H1 (cell line): ENCODE measurements around the gene ALPG. TPM values are rescaled to one million over a fixed set of nuclear protein-coding genes. Genes with fewer than 3 reads are reported as not detected.

Experiments used
- CTCF ChIA-PET: fragments of 300-600 bp; sonication (Branson Sonifier 250); formaldehyde crosslinking; loops from one replicate; lab custom pipeline; 2021; ENCODE audit not compliant: partially characterized antibody; lab: Charles Lee
- POLR2A ChIA-PET: fragments of 300-600 bp; sonication (Branson Sonifier 250); formaldehyde crosslinking; loops from one replicate; lab custom pipeline; 2021; ENCODE audit warnings: inconsistent platforms; ENCODE audit not compliant: partially characterized antibody; lab: Charles Lee
- DNase-seq, 2 experiments: peaks; one replicate each; pipeline versions ENCODE4 v3.0.0 to v3.0.0-alpha.2; 2010 to 2022; ENCODE audit warnings: low spot score in 2 of 2, low read depth in 1 of 2, mixed read lengths in 1 of 2
- FAIRE-seq: peaks from 2 replicates; lab custom pipeline; 2011; peaks lifted over from hg19 to GRCh38; lab: Jason Lieb, UNC
- H2AFZ ChIP-seq: 2 replicates; pipeline ENCODE4 v1.8.1; 2012; ENCODE audit warnings: low read length, inconsistent platforms
- H2AK5ac ChIP-seq: 2 replicates; pipeline ENCODE4 v1.6.1; 2013; ENCODE audit warnings: low read depth, low read length
- H2BK120ac ChIP-seq: replicated peaks from 2 replicates; pipeline ENCODE3; 2013; ENCODE audit warnings: low read depth, low read length, inconsistent platforms
- H2BK12ac ChIP-seq: 2 replicates; pipeline ENCODE4 v1.6.1; 2013; ENCODE audit warnings: low read depth, low read length
- H2BK15ac ChIP-seq: 2 replicates; pipeline ENCODE4 v1.6.1; 2013; ENCODE audit warnings: low read length
- H2BK20ac ChIP-seq: 2 replicates; pipeline ENCODE4 v1.6.1; 2013; ENCODE audit warnings: low read length
- H2BK5ac ChIP-seq: 2 replicates; pipeline ENCODE4 v1.6.1; 2013; ENCODE audit warnings: low read depth, low read length
- H3K14ac ChIP-seq: 2 replicates; pipeline ENCODE4 v1.6.1; 2013; ENCODE audit warnings: inconsistent platforms; ENCODE audit not compliant: insufficient read length
- H3K18ac ChIP-seq: 2 replicates; pipeline ENCODE4 v1.6.1; 2013; ENCODE audit warnings: low read length; ENCODE audit errors: extremely low read depth
- H3K23ac ChIP-seq: 2 replicates; pipeline ENCODE4 v1.6.1; 2013; ENCODE audit warnings: inconsistent platforms; ENCODE audit not compliant: insufficient read length
- H3K23me2 ChIP-seq: 2 replicates; pipeline ENCODE4 v1.6.1; 2013; ENCODE audit warnings: low read depth, low read length
- H3K27ac ChIP-seq: 2 replicates; pipeline ENCODE4 v1.6.1; 2011; ENCODE audit warnings: low read depth, low read length, inconsistent platforms
- H3K27me3 ChIP-seq, 4 experiments: replicated peaks in 1 of 4; 1 replicate in 1 of 4; 2 replicates in 3 of 4; pipeline versions ENCODE4 v1.6.1 to v1.8.1; 2011 to 2013; ENCODE audit warnings: low read length in 3 of 4, mild to moderate bottlenecking in 3 of 4, inconsistent platforms in 2 of 4, mixed read lengths in 2 of 4, moderate library complexity in 1 of 4; ENCODE audit not compliant: control insufficient read depth in 3 of 4, insufficient read depth in 3 of 4; ENCODE audit errors: extremely low read depth in 1 of 4
- H3K36me3 ChIP-seq, 4 experiments: 2 replicates each; pipeline versions ENCODE4 v1.6.1 to v1.8.1; 2011 to 2013; ENCODE audit warnings: mild to moderate bottlenecking in 4 of 4, low read length in 3 of 4, moderate library complexity in 2 of 4, control low read depth in 1 of 4, inconsistent platforms in 1 of 4; ENCODE audit not compliant: insufficient read depth in 4 of 4, control insufficient read depth in 2 of 4
- H3K4ac ChIP-seq: replicated peaks from 2 replicates; pipeline ENCODE3; 2013; ENCODE audit warnings: low read length, low read depth, mixed read lengths, inconsistent platforms; ENCODE audit not compliant: insufficient read length
- H3K4me1 ChIP-seq, 4 experiments: replicated peaks in 1 of 4; 1 replicate in 1 of 4; 2 replicates in 3 of 4; pipeline versions ENCODE4 v1.6.1 to v1.8.1; 2011 to 2013; ENCODE audit warnings: low read length in 3 of 4, inconsistent platforms in 2 of 4, mixed read lengths in 1 of 4; ENCODE audit not compliant: insufficient read depth in 4 of 4, control insufficient read depth in 3 of 4
- H3K4me2 ChIP-seq, 2 experiments: 2 replicates each; pipeline versions ENCODE4 v1.6.1 to v1.8.1; 2011 to 2013; ENCODE audit warnings: low read depth in 2 of 2, low read length in 2 of 2, control low read depth in 1 of 2, inconsistent platforms in 1 of 2, mild to moderate bottlenecking in 1 of 2; ENCODE audit not compliant: insufficient read depth in 1 of 2
- H3K4me3 ChIP-seq, 4 experiments: fragments of 200-600, 300-600 bp in 1 of 4; sonication (generic), shearing (Covaris generic), sonication (Bioruptor Twin) in 1 of 4; 2 replicates each; pipeline versions ENCODE4 v1.5.1 to v1.8.1; 2011 to 2016; ENCODE audit warnings: low read length in 4 of 4, low read depth in 3 of 4, control low read depth in 2 of 4, inconsistent platforms in 2 of 4, mild to moderate bottlenecking in 2 of 4, mixed read lengths in 1 of 4, moderate library complexity in 1 of 4; ENCODE audit not compliant: insufficient read depth in 2 of 4; ENCODE audit errors: extremely low read depth in 1 of 4
- H3K56ac ChIP-seq: replicated peaks from 2 replicates; pipeline ENCODE3; 2013; ENCODE audit warnings: low read depth, mild to moderate bottlenecking, mixed read lengths, low read length, inconsistent platforms; ENCODE audit not compliant: insufficient read length
- H3K79me1 ChIP-seq: 2 replicates; pipeline ENCODE4 v1.6.1; 2013; ENCODE audit warnings: low read depth, low read length, control low read depth
- H3K79me2 ChIP-seq, 2 experiments: 2 replicates each; pipeline versions ENCODE4 v1.6.1 to v1.8.1; 2012 to 2013; ENCODE audit warnings: low read length in 2 of 2, mild to moderate bottlenecking in 2 of 2, inconsistent platforms in 1 of 2; ENCODE audit not compliant: insufficient read depth in 2 of 2, control insufficient read depth in 1 of 2
- H3K9ac ChIP-seq, 4 experiments: replicated peaks in 1 of 4; 1 replicate in 1 of 4; 2 replicates in 3 of 4; pipeline versions ENCODE4 v1.6.1 to v1.8.1; 2011 to 2013; ENCODE audit warnings: low read depth in 3 of 4, low read length in 3 of 4, control low read depth in 2 of 4, mild to moderate bottlenecking in 2 of 4, moderate library complexity in 2 of 4, inconsistent platforms in 1 of 4; ENCODE audit errors: extremely low read depth in 1 of 4
- H3K9me3 ChIP-seq, 2 experiments: 2 replicates each; pipeline versions ENCODE4 v1.6.1 to v1.8.1; 2012 to 2013; ENCODE audit warnings: mild to moderate bottlenecking in 2 of 2, moderate library complexity in 2 of 2, control low read depth in 1 of 2, inconsistent platforms in 1 of 2, low read depth in 1 of 2, low read length in 1 of 2, mixed read lengths in 1 of 2; ENCODE audit not compliant: insufficient read depth in 2 of 2
- H4K20me1 ChIP-seq, 2 experiments: replicated peaks in 1 of 2; 2 replicates each; pipeline versions ENCODE3 to v1.8.1; 2011 to 2013; ENCODE audit warnings: inconsistent platforms in 2 of 2, low read length in 2 of 2, mild to moderate bottlenecking in 1 of 2; ENCODE audit not compliant: insufficient read depth in 2 of 2, control insufficient read depth in 1 of 2
- H4K5ac ChIP-seq: 2 replicates; pipeline ENCODE4 v1.6.1; 2013; ENCODE audit warnings: low read length, low read depth, mixed read lengths, inconsistent platforms; ENCODE audit not compliant: insufficient read length
- H4K8ac ChIP-seq: 2 replicates; pipeline ENCODE4 v1.8.0; 2013; ENCODE audit warnings: mild to moderate bottlenecking, moderate library complexity, low read length, inconsistent platforms; ENCODE audit not compliant: insufficient read depth; ENCODE audit errors: extremely low read depth
- H4K91ac ChIP-seq: replicated peaks from 2 replicates; pipeline ENCODE3; 2013; ENCODE audit warnings: low read length, mixed read lengths, inconsistent platforms; ENCODE audit not compliant: insufficient read length
- CEBPB ChIP-seq: IDR thresholded peaks from 2 replicates; pipeline ENCODE4 v1.6.1; 2012; ENCODE audit warnings: low read depth, low read length
- EP300 ChIP-seq, 2 experiments: IDR thresholded peaks; 1 replicate in 1 of 2; 2 replicates in 1 of 2; pipeline ENCODE4 v1.6.1; 2011 to 2012; ENCODE audit warnings: low read depth in 2 of 2, low read length in 2 of 2, mild to moderate bottlenecking in 2 of 2, borderline replicate concordance in 1 of 2, inconsistent platforms in 1 of 2, moderate library complexity in 1 of 2
- EZH2 ChIP-seq: fragments of 200-600 bp; sonication (generic); IDR thresholded peaks from 2 replicates; pipeline ENCODE4 v1.7.1; 2012; ENCODE audit warnings: low read depth, mild to moderate bottlenecking, moderate library complexity, low read length, inconsistent platforms; ENCODE audit not compliant: severe bottlenecking
- HDAC6 ChIP-seq: IDR thresholded peaks from one replicate; pipeline ENCODE4 v1.7.1; 2012; ENCODE audit warnings: low read depth, mild to moderate bottlenecking, inconsistent platforms, low read length, moderate library complexity
- KDM1A ChIP-seq: fragments of 200-600, 300-600 bp; sonication (generic); IDR thresholded peaks from 2 replicates; pipeline ENCODE4 v1.7.1; 2016; ENCODE audit warnings: mild to moderate bottlenecking, low read length, borderline replicate concordance
- KDM4A ChIP-seq: IDR thresholded peaks from one replicate; pipeline ENCODE4 v1.7.1; 2012; ENCODE audit warnings: low read depth, mild to moderate bottlenecking, moderate library complexity, low read length, inconsistent platforms; ENCODE audit not compliant: severe bottlenecking
- NANOG ChIP-seq: IDR thresholded peaks from 2 replicates; pipeline ENCODE4 v1.6.1; 2011; ENCODE audit warnings: low read length, low read depth, mild to moderate bottlenecking, inconsistent platforms; ENCODE audit not compliant: insufficient read depth, poor library complexity, severe bottlenecking
- POU5F1 ChIP-seq: IDR thresholded peaks from 2 replicates; pipeline ENCODE4 v1.6.1; 2011; ENCODE audit warnings: low read depth, mild to moderate bottlenecking, low read length, moderate library complexity
- SIN3A ChIP-seq, 2 experiments: IDR thresholded peaks in 1 of 2; conservative IDR thresholded peaks in 1 of 2; 2 replicates each; pipeline ENCODE4 v1.6.1; 2011 to 2012; ENCODE audit warnings: low read length in 2 of 2, improper control_type of control experiment in 1 of 2, low read depth in 1 of 2, mild to moderate bottlenecking in 1 of 2
- SP1 ChIP-seq: IDR thresholded peaks from 2 replicates; pipeline ENCODE4 v1.6.1; 2011; ENCODE audit warnings: low read depth, low read length
- SP4 ChIP-seq: IDR thresholded peaks from 2 replicates; pipeline ENCODE4 v1.6.1; 2012; ENCODE audit warnings: low read length, inconsistent platforms
- SRF ChIP-seq: IDR thresholded peaks from 2 replicates; pipeline ENCODE4 v1.6.1; 2011; ENCODE audit warnings: mild to moderate bottlenecking, low read depth, low read length, moderate library complexity
- TAF1 ChIP-seq: IDR thresholded peaks from 2 replicates; pipeline ENCODE4 v1.6.1; 2011; ENCODE audit warnings: mild to moderate bottlenecking, low read depth, low read length
- TAF7 ChIP-seq: optimal IDR thresholded peaks from 2 replicates; pipeline ENCODE3; 2011; ENCODE audit warnings: low read depth, mild to moderate bottlenecking, inconsistent platforms, low read length, moderate library complexity, borderline replicate concordance
- TEAD4 ChIP-seq: IDR thresholded peaks from 2 replicates; pipeline ENCODE4 v1.6.1; 2012; ENCODE audit warnings: low read depth, low read length, inconsistent platforms, mixed read lengths
- WGBS, 2 experiments: shearing (Covaris generic) in 1 of 2; methylation state at CpG; one replicate each; pipeline versions ENCODE4 v1.1.6 to v1.1.7; 2013 to 2015; ENCODE audit warnings: low lambda C conversion rate in 2 of 2, mixed read lengths in 2 of 2, inconsistent platforms in 1 of 2, low coverage in 1 of 2, missing lambda C conversion rate in 1 of 2; ENCODE audit not compliant: insufficient replicate concordance in 2 of 2, insufficient coverage in 1 of 2, insufficient read length in 1 of 2; ENCODE audit errors: extremely low coverage in 1 of 2, missing lambda C conversion rate in 1 of 2; 5-methylcytosine and 5-hydroxymethylcytosine counted together
- polyA plus RNA-seq, 7 experiments: library from polyadenylated mRNA; depleted of rRNA in 3 of 7; stranded (reverse) in 5 of 7; unstranded in 2 of 7; fragments of >200 nt in 5 of 7; fragments of 200-250 nt in 2 of 7; gene quantifications; 1 replicate in 5 of 7; 2 replicates in 1 of 7; 4 replicates in 1 of 7; pipeline versions ENCODE4 v1.2.1 to v1.2.3, GENCODE V29; 2011 to 2013; ENCODE audit warnings: missing spikeins in 2 of 7, mixed read lengths in 2 of 7
- total RNA-seq: library from RNA; stranded (reverse); fragmentation: NEBNext Ultra II Directional; extraction: Animal tissue kit (Norgen Biotek cat#: 25700); gene quantifications from 2 replicates; pipeline ENCODE4 v1.2.1, GENCODE V29; 2021

The ALPG gene
- total and polyA plus RNA-seq, 2 of the 8 experiments (the other 6 are each of a cell fraction or from before 2014, with no cell fraction given) = 0.56 to 2.1 TPM

GRCh38 chr2:232435375-232435648, 28.7 kb downstream of the ALPG start:
- ChIA-PET POLR2A (interaction anchor here (0.6 to 1.8 kb wide), 7 partner anchors 14 to 61 kb away, joined by 3 to 11 read pairs (median 4); no protein-coding TSS in a partner anchor), CTCF (interaction anchor here (0.7 to 6.8 kb wide), 30 partner anchors 10 to 534 kb away, joined by 3 to 82 read pairs (median 6); partner anchors contain the start of genes ALPG and PRSS56)
- H3K79me2 ChIP-seq = no peaks in the 10 kb centered on the region
- H3K23me2 ChIP-seq = no peaks in the 10 kb centered on the region
- no peak overlapping the region for H3K23ac ChIP-seq
- no peak overlapping the region for H4K91ac ChIP-seq
- H3K4me2 ChIP-seq = no peak overlapping the region
- H2BK5ac ChIP-seq = no peak overlapping the region
- no peak overlapping the region for H3K56ac ChIP-seq
- H4K20me1 ChIP-seq = no peaks in the 10 kb centered on the region
- no peak overlapping the region for H2AK5ac ChIP-seq
- no peak overlapping the region for H3K18ac ChIP-seq
- H3K27ac ChIP-seq = no peak overlapping the region
- FAIRE-seq = no peak
- H3K4me3 ChIP-seq = no peak overlapping the region
- 95% methylated on average over 4 of the region's 4 CpGs; no CpG with 5 or more reads in 1 of the 2 experiments for WGBS, 2 experiments
- H2AFZ ChIP-seq = no peak overlapping the region
- H3K27me3 ChIP-seq = peaks cover 0 to 2% (median 0%) of the 10 kb centered on the region in 4 experiments; a peak in 2 of 7 replicates
- DNase-seq = no peak
- no peak overlapping the region for H2BK20ac ChIP-seq
- no peak overlapping the region for H2BK12ac ChIP-seq
- H3K79me1 ChIP-seq = no peaks in the 10 kb centered on the region
- H2BK15ac ChIP-seq = 0 out of 2 replicates have a peak overlapping the region, but pooled peaks have one; percentile 29
- H2BK120ac ChIP-seq = no peak overlapping the region
- no peak overlapping the region for H3K14ac ChIP-seq
- no peaks in the 10 kb centered on the region for H3K9me3 ChIP-seq
- H3K4ac ChIP-seq = no peak overlapping the region
- H3K4me1 ChIP-seq = peaks cover 0 to 13% (median 9%) of the 10 kb centered on the region in 4 experiments; a peak in 6 of 7 replicates
- H3K9ac ChIP-seq = no peak overlapping the region
- no peaks in the 10 kb centered on the region for H3K36me3 ChIP-seq
- H4K5ac ChIP-seq = no peak overlapping the region
- no peak overlapping the region for H4K8ac ChIP-seq
- TF ChIP-seq HDAC6 (no peak), EP300 (IDR thresholded peaks at IDR 0.05; ENCODE audit: borderline replicate concordance in 1 of 2, low read depth in 2 of 2, low read length in 2 of 2) (no peak), KDM1A (no peak), SIN3A (conservative IDR thresholded peaks at IDR 0.05 in 1 of 2, IDR thresholded peaks at IDR 0.05 in 1 of 2; ENCODE audit: low read depth in 1 of 2, low read length in 2 of 2) (no peak), POU5F1 (no peak), KDM4A (no peak), TAF1 (no peak), EZH2 (no peak), SP4 (no peak), SRF (no peak), TEAD4 (no peak), TAF7 (no peak), CEBPB (no peak), SP1 (no peak), NANOG (no peak)
